Type B pancreatic cell (in vitro differentiated cells): ENCODE data around the gene ADD2. TPM values are rescaled to one million over a fixed set of nuclear protein-coding genes. Genes with fewer than 3 reads are reported as not detected.

Experiments used
- DNase-seq: peaks from one replicate; pipeline ENCODE4 v3.0.0; 2021; ENCODE audit warnings: mixed read lengths; ENCODE audit not compliant: unreplicated experiment; ENCODE audit errors: extremely low spot score
- H3K27ac Mint-ChIP-seq: 2 replicates; pipeline ENCODE4 v1.8.0; 2021; ENCODE audit warnings: mild to moderate bottlenecking, mixed read lengths
- H3K27me3 Mint-ChIP-seq: 2 replicates; pipeline ENCODE4 v1.8.0; 2021; ENCODE audit warnings: mixed read lengths
- H3K36me3 Mint-ChIP-seq: 2 replicates; pipeline ENCODE4 v1.8.0; 2021; ENCODE audit warnings: mixed read lengths
- H3K4me1 Mint-ChIP-seq: one replicate; pipeline ENCODE4 v1.8.0; 2021; ENCODE audit warnings: mixed read lengths; ENCODE audit not compliant: unreplicated experiment
- H3K4me3 Mint-ChIP-seq: 2 replicates; pipeline ENCODE4 v1.8.0; 2021; ENCODE audit warnings: mild to moderate bottlenecking, mixed read lengths
- H3K9me3 Mint-ChIP-seq: 2 replicates; pipeline ENCODE4 v1.8.0; 2021; ENCODE audit warnings: mixed read lengths
- CTCF ChIP-seq: fragments of 200-600 bp; sonication (generic); conservative IDR thresholded peaks from 2 replicates; pipeline ENCODE4 v1.5.0; 2021; ENCODE audit warnings: antibody characterized with exemption, mild to moderate bottlenecking
- total RNA-seq: library from RNA; stranded (reverse); gene quantifications from 2 replicates; pipeline ENCODE4 v1.2.1, GENCODE V29; 2021; ENCODE audit warnings: low replicate concordance

The ADD2 gene
- total RNA-seq, 1 donor from 2014 or later, result 5.0 TPM

- H3K4me3 Mint-ChIP-seq, result no peak overlapping the region
Observed at GRCh38 chr2:70645733-70646419, 122.1 kb downstream of the ADD2 start.

DNA sequence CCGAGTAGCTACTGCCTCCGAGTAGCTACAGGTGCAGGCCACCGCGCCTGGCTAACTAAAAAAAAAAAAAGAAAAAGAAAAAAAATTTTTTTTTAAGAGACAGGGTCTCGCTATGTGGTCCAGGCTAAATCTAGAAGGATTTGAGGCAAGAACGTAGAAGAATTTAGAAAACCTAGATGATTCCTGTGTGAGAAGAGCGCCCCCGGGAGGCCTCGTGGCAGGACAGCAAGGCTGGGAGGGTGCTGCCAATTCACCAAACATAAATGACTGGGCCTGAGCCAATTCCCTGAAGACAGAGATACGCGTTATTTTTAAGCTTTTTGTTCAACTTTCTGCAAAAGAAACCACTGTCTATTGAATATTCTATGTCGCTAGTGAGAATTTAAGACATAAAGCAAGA lies 124.3 kb downstream of the ADD2 start:
- peaks cover 28% of the 10 kb centered on the region for H3K27me3 Mint-ChIP-seq
- no peak overlapping the region for H3K4me3 Mint-ChIP-seq
- TF ChIP-seq CTCF, result peak; percentile 65
- no peaks in the 10 kb centered on the region for H3K4me1 Mint-ChIP-seq
- no peaks in the 10 kb centered on the region for H3K9me3 Mint-ChIP-seq
- DNase-seq, result no peak
- no peaks in the 10 kb centered on the region for H3K36me3 Mint-ChIP-seq
- H3K27ac Mint-ChIP-seq, result no peak overlapping the region

More at GRCh38 chr2:70645733-70646419, 122.1 kb downstream of the ADD2 start:
- no peaks in the 10 kb centered on the region for H3K36me3 Mint-ChIP-seq
- no peak overlapping the region for H3K27ac Mint-ChIP-seq
- H3K27me3 Mint-ChIP-seq, result peaks cover 30% of the 10 kb centered on the region
- no peak for DNase-seq
- peak; percentile 49 for TF ChIP-seq CTCF
- H3K9me3 Mint-ChIP-seq, result no peaks in the 10 kb centered on the region
- H3K4me1 Mint-ChIP-seq, result no peaks in the 10 kb centered on the region

DNA sequence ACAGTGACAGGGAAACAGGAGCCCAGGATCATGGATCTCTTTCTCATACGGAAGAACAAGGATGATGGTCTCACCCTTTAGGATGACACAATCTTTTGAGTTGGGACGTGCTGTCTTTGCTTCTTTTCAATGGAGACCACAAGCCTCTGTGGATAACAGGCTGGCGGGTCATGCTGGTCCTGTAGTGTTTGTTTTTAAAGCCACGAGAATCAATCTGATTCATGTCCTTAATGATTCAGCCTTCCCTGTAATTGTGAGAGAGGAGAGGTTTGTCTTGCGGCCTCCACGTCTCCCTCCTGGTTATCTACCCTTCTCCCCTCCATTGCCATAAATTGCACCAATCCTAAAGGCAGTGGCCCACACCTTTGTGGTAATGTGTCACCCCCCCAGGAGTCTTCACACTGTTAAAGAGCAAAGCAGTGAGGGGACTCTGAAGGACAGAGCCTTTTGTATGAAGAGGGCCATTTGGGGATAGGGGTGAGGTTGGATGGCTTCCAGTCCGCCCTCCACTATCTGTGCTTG lies 126.7 kb downstream of the ADD2 start:
- DNase-seq, result no peak
- peaks cover 35% of the 10 kb centered on the region for H3K27me3 Mint-ChIP-seq
- no peak overlapping the region for H3K27ac Mint-ChIP-seq
- no peak for TF ChIP-seq CTCF
- no peaks in the 10 kb centered on the region for H3K36me3 Mint-ChIP-seq
- H3K4me1 Mint-ChIP-seq, result no peaks in the 10 kb centered on the region
- no peaks in the 10 kb centered on the region for H3K9me3 Mint-ChIP-seq
- no peak overlapping the region for H3K4me3 Mint-ChIP-seq

DNA sequence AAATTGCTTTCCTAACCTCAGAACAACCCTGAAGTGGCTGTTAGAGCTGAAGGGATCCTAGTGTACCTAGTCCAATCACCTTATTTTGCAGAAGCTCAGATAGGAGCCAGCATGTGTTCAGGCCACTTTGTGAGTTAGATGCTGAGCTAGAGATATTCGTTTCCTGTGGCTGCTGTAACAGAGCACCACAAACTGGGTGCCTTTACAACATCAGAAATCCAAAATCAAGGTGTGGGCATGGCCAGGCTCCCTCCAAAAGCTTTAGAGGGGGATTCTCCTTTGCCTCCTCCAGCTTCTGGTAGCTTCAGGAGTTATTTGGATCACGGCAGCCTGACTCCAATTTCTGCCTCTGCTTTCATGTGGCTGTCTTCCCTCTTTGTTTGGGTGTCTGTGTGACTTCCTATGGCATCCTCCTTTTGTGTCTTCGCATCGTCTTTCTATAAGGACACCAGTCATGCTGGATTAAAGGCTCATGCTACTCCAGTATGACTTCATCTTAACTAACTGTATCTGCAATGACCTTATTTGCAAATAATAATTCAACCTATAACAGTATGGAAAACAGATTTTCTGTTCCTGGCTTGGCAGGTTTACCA lies 128.1 kb downstream of the ADD2 start:
- no peaks in the 10 kb centered on the region for H3K36me3 Mint-ChIP-seq
- TF ChIP-seq CTCF, result no peak
- DNase-seq, result no peak
- H3K4me3 Mint-ChIP-seq, result no peak overlapping the region
- H3K4me1 Mint-ChIP-seq, result no peaks in the 10 kb centered on the region
- peaks cover 34% of the 10 kb centered on the region for H3K27me3 Mint-ChIP-seq
- H3K27ac Mint-ChIP-seq, result no peak overlapping the region
- H3K9me3 Mint-ChIP-seq, result no peaks in the 10 kb centered on the region

DNA sequence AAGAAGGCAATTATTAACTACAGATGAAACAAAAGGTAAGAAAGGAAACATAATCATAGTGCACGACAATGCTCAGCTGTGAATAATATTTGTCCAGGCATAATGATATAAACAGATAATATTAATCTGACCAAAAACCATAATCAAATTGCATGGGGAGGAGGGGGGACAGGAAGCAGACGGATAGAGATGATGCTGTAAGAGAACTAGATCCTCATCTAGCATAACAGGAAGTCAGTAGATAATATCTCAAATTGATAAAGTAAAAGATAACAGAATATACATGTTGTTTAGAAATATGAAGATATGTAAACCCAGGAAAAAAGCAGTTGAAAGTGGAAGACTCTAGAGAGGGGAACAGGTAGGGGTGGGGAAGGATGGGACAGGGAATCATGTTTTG lies 129.4 kb downstream of the ADD2 start:
- TF ChIP-seq CTCF, result no peak
- H3K36me3 Mint-ChIP-seq, result no peaks in the 10 kb centered on the region
- no peaks in the 10 kb centered on the region for H3K4me1 Mint-ChIP-seq
- H3K9me3 Mint-ChIP-seq, result no peaks in the 10 kb centered on the region
- H3K4me3 Mint-ChIP-seq, result no peak overlapping the region
- no peak for DNase-seq
- peaks cover 34% of the 10 kb centered on the region for H3K27me3 Mint-ChIP-seq
- no peak overlapping the region for H3K27ac Mint-ChIP-seq
